Astrocyte of the spinal cord (primary cell): Measurements from ENCODE around the gene AKAP10.

Experiments
- DNase-seq: peaks from one replicate; pipeline ENCODE4 v3.0.0; 2011; ENCODE audit warnings: low read depth, low spot score
- H3K4me3 ChIP-seq: 2 replicates; pipeline ENCODE4 v1.5.1; 2011; ENCODE audit warnings: low read depth, mild to moderate bottlenecking, low read length, moderate library complexity
- CTCF ChIP-seq: IDR thresholded peaks from 2 replicates; pipeline ENCODE4 v1.5.1; 2012; ENCODE audit warnings: low read depth, mild to moderate bottlenecking, low read length, inconsistent platforms
- in situ Hi-C: cut with HindIII; loops from 2 replicates; pipeline ENCODE4 v1.10.0; 2017; ENCODE audit warnings: low sequenced_read_pairs

The AKAP10 gene

DNA sequence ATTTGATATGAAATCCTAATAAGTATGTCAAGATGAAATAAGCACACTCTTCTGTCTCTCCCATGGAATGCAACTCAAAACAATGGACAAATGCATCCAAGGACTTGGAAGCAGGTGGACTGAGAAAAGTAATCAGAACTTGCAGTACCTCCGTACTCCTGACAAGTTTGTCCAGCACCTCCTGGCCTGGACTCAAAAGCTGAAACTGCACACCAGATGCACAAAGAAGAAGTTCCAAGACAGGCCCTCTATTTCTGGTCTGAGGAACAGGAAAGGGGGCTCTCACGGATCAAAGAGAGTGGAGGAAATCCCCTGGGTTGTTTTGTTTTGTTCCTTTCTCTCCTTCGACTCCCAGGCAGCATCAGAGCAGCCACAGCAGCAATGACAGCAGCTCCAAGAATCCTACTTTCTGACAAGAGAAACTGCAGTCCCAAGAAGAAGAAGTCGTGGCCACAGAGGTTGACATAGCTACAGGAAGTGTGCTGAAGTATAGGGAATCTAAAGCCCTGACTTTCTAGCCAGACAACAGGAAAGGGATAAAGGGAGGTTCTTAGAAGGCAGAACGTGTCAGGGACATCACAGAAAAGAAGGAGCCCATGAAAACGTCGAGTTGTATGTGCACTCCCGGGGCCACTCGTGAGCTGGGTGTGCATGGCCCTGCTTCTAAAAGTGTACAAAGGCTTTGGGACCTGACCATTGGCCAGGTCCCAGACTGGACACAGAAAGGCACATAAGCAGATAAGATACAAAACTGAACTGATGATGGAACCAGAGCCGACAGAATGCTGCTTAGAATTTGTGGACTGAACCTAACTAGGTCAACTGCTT, 29.3 kb downstream of the AKAP10 start:
- DNase-seq = no peak

DNA sequence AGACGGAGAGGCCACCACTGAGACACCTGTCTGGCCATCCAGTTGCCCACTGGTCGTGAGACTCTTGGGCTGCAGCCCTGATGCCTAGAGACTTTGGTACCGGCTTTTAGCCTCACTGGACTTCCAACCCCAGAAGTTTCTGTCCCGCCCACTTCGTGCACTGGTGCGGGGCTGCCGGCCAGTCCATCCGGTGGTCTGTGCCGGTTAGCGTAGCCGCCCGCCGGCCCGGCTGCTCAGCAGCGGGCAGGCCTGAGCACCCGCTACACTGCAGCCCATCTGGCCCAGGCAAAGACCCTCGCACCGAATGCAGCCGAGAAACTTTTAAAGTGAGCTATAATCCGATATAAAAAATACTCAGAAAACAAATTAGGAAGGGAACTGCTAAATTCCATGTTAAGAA, 30.7 kb downstream of the AKAP10 start:
- TF ChIP-seq CTCF = no peak
- in situ Hi-C loops = no loop called here
- no peak overlapping the region for H3K4me3 ChIP-seq
- DNase-seq = no peak

More for the DNA sequence above, 29.3 kb downstream of the AKAP10 start:
- no peak for TF ChIP-seq CTCF
- in situ Hi-C loops = no loop called here
- H3K4me3 ChIP-seq = no peak overlapping the region

GRCh38 chr17:19945009-19945626, 32.5 kb downstream of the AKAP10 start:
- TF ChIP-seq CTCF = no peak
- in situ Hi-C loops = no loop called here
- DNase-seq = no peak
- H3K4me3 ChIP-seq = no peak overlapping the region

DNA sequence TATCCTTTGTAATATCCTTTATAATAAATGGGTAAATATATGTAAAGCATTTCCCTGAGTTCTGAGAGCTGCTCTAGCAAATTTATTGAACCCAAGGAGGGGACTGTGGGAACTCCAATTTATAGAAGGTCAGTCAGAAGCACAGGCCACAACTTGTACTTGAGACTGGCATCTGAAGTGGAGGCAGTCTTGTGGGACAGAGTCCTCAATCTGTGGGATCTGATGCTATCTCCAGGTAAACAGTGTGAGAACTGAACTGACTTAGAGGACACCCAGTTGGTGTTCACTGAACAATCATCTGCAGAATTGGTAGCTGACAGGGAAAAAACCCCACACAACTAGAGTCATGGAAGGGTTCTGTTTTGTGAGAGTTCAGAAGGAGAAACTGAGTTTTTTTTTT, 34.0 kb downstream of the AKAP10 start:
- H3K4me3 ChIP-seq = no peak overlapping the region
- DNase-seq = no peak
- no peak for TF ChIP-seq CTCF
- in situ Hi-C loops = no loop called here

DNA sequence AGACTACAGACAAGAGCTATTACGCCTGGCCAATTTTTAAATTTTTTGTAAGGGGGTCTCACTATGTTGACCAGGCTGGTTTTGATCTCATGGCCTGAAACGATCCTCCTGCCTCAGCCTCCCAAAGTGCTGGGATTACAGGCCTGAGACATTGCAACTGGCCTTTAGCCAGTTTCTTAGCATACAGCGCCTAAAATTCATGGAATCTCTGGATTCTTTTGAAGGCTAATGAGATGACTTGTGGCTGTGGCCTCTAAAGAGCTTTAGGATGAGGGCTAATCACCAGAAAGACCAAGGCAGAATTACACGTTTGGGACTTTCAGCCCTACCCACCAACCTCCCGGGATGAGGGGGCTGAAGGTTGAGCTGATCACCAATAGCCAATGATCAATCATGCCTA, 34.6 kb downstream of the AKAP10 start:
- no peak for DNase-seq

GRCh38 chr17:19940722-19941464, 36.7 kb downstream of the AKAP10 start:
- TF ChIP-seq CTCF = no peak
- H3K4me3 ChIP-seq = no peak overlapping the region
- in situ Hi-C loops = no loop called here
- peak; percentile 51 for DNase-seq

More for the DNA sequence above, 34.6 kb downstream of the AKAP10 start:
- H3K4me3 ChIP-seq = no peak overlapping the region
- in situ Hi-C loops = no loop called here
- TF ChIP-seq CTCF = no peak
